Chondrocyte (in vitro differentiated cells): ENCODE results near the gene B3GNT3. TPM values are rescaled to one million over a fixed set of nuclear protein-coding genes. Genes with fewer than 3 reads are reported as not detected.

Source experiments
- DNase-seq: peaks from one replicate; pipeline ENCODE4 v3.0.0; 2021; ENCODE audit warnings: mixed read lengths, low spot score
- H3K27ac Mint-ChIP-seq: one replicate; pipeline ENCODE4 v1.8.0; 2021; ENCODE audit warnings: mild to moderate bottlenecking, moderate library complexity, mixed read lengths; ENCODE audit not compliant: unreplicated experiment
- H3K27me3 Mint-ChIP-seq: 2 replicates; pipeline ENCODE4 v1.8.0; 2021; ENCODE audit warnings: low read depth, mixed read lengths
- H3K36me3 Mint-ChIP-seq: 2 replicates; pipeline ENCODE4 v1.8.0; 2021; ENCODE audit warnings: low read depth, mixed read lengths
- H3K4me1 Mint-ChIP-seq: 2 replicates; pipeline ENCODE4 v1.8.0; 2021; ENCODE audit warnings: low read depth, mild to moderate bottlenecking, mixed read lengths
- H3K4me3 Mint-ChIP-seq: one replicate; pipeline ENCODE4 v1.8.0; 2021; ENCODE audit warnings: mild to moderate bottlenecking, moderate library complexity, mixed read lengths; ENCODE audit not compliant: unreplicated experiment
- H3K9me3 Mint-ChIP-seq: 2 replicates; pipeline ENCODE4 v1.8.0; 2021; ENCODE audit warnings: low read depth, mixed read lengths
- total RNA-seq: library from RNA; stranded (reverse); gene quantifications from 3 replicates; pipeline ENCODE4 v1.2.1, GENCODE V29; 2021
- TF ChIP-seq, protein P1 (sequence below): fragments of 200-600 bp; sonication (generic); IDR thresholded peaks from 2 replicates; pipeline ENCODE4 v1.5.0; 2021; ENCODE audit warnings: antibody characterized with exemption, mild to moderate bottlenecking, moderate library complexity

B3GNT3 gene
- total RNA-seq, 1 donor from 2014 or later = not detected

DNA sequence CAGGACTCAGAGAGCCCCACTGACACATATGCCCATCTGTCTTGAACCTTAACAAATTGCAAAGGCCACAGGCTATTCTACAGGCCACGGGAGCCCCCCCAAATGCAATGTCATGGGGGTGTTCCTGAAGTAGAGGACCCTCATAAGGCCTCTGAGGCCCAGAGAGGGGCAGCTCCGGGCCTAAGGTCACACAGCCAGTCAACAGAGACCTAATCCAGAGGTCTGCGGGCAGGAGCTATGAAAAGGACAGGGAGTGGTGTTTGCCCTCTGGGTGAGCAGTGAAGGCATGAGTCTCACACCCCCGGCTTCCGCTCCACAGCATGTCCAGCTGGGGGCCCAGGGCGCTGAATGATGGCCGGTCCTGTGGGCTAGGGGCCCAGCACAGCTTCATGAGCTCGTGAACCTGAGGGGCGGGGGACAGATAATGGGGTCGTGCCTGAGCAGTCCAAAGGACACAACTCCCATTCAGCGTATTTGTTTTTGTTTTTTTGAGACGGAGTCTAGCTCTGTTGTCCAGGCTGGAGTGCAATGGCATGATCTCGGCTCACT lies 31.6 kb downstream of the B3GNT3 start:
- DNase-seq = no peak
- Mint-ChIP-seq H3K4me3 (no peak overlapping the region), H3K36me3 (no peaks in the 10 kb centered on the region), H3K9me3 (no peaks in the 10 kb centered on the region), H3K27ac (no peak overlapping the region), H3K27me3 (peaks cover 20% of the 10 kb centered on the region), H3K4me1 (peaks cover 5% of the 10 kb centered on the region)
- TF ChIP-seq, protein P1, sequence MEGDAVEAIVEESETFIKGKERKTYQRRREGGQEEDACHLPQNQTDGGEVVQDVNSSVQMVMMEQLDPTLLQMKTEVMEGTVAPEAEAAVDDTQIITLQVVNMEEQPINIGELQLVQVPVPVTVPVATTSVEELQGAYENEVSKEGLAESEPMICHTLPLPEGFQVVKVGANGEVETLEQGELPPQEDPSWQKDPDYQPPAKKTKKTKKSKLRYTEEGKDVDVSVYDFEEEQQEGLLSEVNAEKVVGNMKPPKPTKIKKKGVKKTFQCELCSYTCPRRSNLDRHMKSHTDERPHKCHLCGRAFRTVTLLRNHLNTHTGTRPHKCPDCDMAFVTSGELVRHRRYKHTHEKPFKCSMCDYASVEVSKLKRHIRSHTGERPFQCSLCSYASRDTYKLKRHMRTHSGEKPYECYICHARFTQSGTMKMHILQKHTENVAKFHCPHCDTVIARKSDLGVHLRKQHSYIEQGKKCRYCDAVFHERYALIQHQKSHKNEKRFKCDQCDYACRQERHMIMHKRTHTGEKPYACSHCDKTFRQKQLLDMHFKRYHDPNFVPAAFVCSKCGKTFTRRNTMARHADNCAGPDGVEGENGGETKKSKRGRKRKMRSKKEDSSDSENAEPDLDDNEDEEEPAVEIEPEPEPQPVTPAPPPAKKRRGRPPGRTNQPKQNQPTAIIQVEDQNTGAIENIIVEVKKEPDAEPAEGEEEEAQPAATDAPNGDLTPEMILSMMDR = no peak

DNA sequence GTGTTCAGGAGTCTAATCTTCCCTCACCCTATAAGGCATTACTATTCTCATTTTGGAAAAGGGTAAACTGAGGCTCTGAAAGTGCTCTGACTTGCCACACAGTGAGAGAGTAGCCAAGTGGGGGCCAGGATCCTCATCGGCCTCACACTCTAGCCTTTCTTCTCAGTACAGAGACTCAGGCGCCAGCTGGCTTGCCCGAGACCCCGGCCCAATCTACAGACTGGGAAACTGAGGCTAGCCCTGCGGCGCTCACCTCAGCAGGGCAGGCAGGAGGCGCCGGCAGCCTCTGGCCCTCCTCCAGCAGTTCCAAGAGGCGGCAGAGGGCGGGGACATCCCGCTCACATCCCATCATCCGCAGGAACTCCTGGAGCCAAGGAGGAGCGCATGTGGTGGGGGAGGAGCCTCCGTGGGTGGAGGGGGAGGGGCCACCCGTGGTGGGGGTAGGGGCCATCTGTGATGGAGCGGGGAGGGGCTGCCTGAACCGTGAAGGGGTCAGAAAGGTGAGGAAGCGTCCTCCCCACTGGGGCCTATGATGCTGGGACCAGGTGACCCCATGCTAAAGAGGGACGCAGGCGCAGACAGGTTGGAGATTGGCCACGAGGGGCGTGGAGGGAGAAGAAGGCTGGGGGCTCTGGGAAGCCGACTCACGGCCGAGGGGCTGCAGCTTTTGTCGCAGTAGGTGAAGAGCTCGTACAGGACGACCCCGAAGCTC lies 35.1 kb downstream of the B3GNT3 start:
- H3K36me3 Mint-ChIP-seq = no peaks in the 10 kb centered on the region
- DNase-seq = no peak
- H3K4me3 Mint-ChIP-seq = peak overlapping the region; percentile 76
- H3K9me3 Mint-ChIP-seq = no peaks in the 10 kb centered on the region
- TF ChIP-seq, protein P1 = peak; percentile 10
- peaks cover 11% of the 10 kb centered on the region for H3K27me3 Mint-ChIP-seq
- H3K4me1 Mint-ChIP-seq = peaks cover 5% of the 10 kb centered on the region
- H3K27ac Mint-ChIP-seq = peak overlapping the region; percentile 70

DNA sequence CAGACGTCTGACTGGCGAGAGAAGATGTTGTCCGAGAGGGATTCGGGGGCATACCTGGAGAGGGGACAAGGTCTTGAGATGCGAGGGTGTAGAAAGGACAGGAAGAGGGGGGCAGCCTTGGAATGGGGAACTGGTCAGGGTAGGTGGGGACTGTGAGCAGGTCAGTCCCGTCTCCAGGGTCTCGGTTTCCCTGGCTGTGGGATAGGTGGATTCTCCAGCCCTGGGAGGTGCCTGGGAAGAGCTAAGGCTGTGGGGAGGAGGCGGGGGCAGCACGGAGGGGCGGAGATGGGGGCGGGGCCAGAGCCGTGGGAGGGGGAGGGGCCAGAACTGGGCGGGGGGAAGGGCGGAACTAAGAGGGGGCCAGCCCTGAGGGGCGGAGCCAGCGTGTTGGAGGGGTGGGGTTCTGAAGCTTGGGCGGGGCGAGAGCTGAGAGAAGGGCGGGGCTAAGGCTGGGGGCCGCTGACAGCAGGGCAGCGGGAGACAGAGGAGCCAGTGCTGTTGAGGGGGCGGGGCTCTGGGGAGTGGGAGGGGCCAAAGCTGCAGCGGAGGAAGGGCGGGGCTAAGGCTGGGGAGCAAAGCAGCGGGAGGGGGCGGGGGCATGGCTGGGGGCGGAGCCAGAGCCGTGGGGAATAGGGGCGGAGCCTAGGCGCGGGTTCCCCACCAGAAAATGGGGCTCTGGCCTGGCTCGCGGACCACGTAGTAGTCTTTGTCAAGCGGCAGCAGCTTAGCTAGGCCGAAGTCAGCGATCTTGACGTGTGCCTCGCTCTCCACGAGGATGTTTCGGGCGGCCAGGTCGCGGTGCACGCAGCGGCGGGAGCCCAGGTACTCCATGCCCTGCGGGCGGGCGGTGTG lies 35.9 kb downstream of the B3GNT3 start:
- peaks cover 9% of the 10 kb centered on the region for H3K4me1 Mint-ChIP-seq
- TF ChIP-seq, protein P1 = no peak
- H3K36me3 Mint-ChIP-seq = no peaks in the 10 kb centered on the region
- peaks cover 8% of the 10 kb centered on the region for H3K27me3 Mint-ChIP-seq
- H3K4me3 Mint-ChIP-seq = peak overlapping the region; percentile 76
- peak overlapping the region; percentile 70 for H3K27ac Mint-ChIP-seq
- DNase-seq = no peak
- H3K9me3 Mint-ChIP-seq = no peaks in the 10 kb centered on the region

DNA sequence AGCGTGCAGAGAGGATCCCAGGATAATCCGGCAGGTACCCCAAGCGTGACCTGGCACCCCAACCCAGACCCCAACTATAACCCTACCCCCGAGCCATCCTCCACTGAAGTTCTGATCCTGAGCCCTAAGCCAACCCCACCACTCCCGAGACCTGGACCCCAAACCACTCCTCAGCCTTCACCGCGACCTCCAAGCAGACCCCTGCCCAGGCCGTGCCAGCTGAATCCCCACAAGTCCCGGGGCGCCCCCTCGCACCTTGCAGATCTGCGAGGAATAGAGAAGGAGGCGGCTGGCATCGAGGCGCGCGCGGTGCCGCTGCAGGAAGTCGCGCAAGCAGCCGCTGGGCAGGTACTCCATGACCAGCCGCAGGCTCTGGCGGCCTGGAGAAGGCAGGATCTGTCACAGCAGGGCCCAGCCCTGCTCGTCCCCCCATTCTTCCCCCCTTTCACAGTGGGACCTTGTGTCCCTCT lies 36.5 kb downstream of the B3GNT3 start:
- H3K4me3 Mint-ChIP-seq = peak overlapping the region; percentile 47
- peaks cover 8% of the 10 kb centered on the region for H3K27me3 Mint-ChIP-seq
- H3K27ac Mint-ChIP-seq = no peak overlapping the region
- no peaks in the 10 kb centered on the region for H3K36me3 Mint-ChIP-seq
- H3K9me3 Mint-ChIP-seq = no peaks in the 10 kb centered on the region
- TF ChIP-seq, protein P1 = no peak
- H3K4me1 Mint-ChIP-seq = peaks cover 9% of the 10 kb centered on the region
- no peak for DNase-seq
